ENCODE measurements around the gene HELZ2. TPM values are rescaled to one million over a fixed set of nuclear protein-coding genes. Genes with fewer than 3 reads are reported as not detected.

HELZ2 gene
- total RNA-seq, 2 donors from 2014 or later: 3.1 to 28.8 TPM

DNA sequence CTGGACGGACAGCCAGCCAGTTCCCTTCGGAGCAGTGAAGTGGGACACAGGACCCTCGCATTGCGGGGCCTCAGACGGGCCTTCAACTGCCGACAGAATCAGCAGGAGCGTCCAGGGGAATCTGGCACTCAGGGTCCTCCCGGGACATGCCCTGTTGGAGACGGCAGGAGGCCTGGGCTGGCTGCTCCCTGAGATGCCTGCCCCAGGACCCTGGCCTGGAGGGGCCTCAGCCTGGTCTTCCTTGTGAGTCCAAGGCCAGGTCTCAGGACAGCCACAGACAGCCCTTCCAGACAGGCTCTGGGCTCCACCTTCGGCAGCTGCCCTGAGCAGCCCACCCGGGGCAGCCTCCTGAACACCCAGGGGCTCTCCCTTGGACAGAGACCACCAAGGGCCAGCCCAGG lies 14.6 kb upstream of the HELZ2 start:
- no peak for ATAC-seq
- Mint-ChIP-seq H3K9me3 (no peaks in the 10 kb centered on the region), H3K36me3 (peaks cover 0 to 18% of the 10 kb centered on the region in 2 donors), H3K27ac (no peak overlapping the region)
- no peak for DNase-seq (ENCODE audit: low spot score in 2 of 2)

DNA sequence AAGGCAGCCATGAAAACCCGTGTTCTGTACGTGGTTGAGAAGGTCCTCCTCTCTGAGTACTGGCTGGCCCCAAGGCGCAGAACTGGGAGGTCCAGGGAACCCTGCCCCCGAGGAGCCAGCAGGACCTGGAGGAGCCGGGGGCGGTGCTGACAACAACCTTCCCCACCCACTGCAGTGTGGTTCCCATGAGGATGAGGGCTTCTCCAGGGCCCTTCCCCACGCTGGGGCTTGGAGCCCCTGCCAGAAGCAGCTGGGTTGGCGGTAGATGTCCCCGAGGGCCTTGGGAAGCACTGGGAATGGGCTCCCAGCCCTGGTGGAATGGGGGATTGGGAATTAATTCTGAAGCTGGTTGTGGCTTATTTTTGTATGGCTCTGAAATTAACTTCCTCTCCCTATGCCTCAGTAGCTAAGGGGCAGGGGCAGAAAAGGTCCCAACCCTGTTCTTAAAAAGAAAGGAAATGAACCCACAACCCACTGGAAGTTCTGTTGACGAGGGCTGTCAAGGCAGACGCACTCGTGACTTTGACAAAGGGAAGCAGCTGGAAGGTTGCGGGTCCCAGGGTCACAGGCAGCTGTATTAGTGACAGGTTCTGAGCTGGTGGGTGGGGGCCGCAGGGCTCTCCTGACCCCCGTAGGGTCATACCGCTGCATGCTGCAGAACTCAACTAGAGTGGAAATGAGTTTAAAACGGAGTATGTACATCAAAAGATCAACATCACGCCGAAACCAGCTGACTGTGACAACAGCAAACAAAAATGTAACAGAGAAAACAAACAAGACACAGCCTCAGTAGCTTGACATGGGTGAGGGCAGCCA lies 13.9 kb upstream of the HELZ2 start:
- H3K9me3 Mint-ChIP-seq: no peaks in the 10 kb centered on the region
- peak overlapping the region in 1 of 2 donors; percentile 39 for H3K27ac Mint-ChIP-seq
- peaks cover 0 to 12% of the 10 kb centered on the region in 2 donors for H3K36me3 Mint-ChIP-seq
- ATAC-seq (no peak), DNase-seq (ENCODE audit: low spot score in 2 of 2) (no peak)

DNA sequence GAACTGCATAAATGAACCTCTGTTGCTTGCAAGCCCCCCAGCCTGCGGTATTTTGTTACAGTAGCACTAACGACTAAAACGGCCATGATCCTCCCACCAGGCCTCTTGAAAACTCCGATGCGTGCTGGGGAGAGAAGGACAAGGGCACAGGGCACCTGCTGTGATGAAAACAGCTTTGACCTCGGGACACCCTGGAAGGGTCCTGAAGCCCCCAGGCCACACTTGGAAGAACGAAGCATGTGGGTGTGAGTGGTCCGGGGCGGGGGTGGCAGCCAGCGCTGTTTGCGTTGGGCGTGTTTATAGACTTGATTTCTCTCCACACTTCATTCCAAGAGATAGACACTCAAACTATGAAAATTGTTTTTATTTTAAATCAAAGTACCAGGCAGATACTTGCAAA lies 13.2 kb upstream of the HELZ2 start:
- peak overlapping the region in 1 of 2 donors; percentile 39 for H3K27ac Mint-ChIP-seq
- ATAC-seq: no peak
- peaks cover 0 to 10% of the 10 kb centered on the region in 2 donors for H3K36me3 Mint-ChIP-seq
- H3K9me3 Mint-ChIP-seq: no peaks in the 10 kb centered on the region
- DNase-seq (ENCODE audit: low spot score in 2 of 2): no peak

DNA sequence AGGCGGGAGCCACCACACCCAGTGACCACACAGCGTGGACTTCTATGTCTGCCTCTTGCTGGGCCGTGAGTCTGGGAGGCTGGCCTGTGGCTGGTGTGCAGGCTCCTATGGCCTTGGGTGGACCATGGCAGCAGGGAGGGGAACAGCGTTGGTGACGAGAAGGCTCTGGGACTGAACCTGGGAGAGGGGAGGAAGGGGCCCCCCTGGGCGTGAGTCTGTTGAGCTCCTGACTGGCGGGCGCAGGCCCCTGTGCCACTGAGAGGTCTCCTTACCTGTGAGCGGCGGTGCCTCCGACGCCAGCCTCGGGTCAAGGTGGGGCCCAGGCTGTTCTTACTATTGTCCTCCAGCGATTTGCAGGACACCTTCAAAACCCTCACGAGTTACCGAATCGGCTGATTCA lies 12.8 kb upstream of the HELZ2 start:
- no peaks in the 10 kb centered on the region for H3K9me3 Mint-ChIP-seq
- H3K27ac Mint-ChIP-seq: no peak overlapping the region
- peaks cover 0 to 10% of the 10 kb centered on the region in 2 donors for H3K36me3 Mint-ChIP-seq
- ATAC-seq (no peak), DNase-seq (ENCODE audit: low spot score in 2 of 2) (no peak)

DNA sequence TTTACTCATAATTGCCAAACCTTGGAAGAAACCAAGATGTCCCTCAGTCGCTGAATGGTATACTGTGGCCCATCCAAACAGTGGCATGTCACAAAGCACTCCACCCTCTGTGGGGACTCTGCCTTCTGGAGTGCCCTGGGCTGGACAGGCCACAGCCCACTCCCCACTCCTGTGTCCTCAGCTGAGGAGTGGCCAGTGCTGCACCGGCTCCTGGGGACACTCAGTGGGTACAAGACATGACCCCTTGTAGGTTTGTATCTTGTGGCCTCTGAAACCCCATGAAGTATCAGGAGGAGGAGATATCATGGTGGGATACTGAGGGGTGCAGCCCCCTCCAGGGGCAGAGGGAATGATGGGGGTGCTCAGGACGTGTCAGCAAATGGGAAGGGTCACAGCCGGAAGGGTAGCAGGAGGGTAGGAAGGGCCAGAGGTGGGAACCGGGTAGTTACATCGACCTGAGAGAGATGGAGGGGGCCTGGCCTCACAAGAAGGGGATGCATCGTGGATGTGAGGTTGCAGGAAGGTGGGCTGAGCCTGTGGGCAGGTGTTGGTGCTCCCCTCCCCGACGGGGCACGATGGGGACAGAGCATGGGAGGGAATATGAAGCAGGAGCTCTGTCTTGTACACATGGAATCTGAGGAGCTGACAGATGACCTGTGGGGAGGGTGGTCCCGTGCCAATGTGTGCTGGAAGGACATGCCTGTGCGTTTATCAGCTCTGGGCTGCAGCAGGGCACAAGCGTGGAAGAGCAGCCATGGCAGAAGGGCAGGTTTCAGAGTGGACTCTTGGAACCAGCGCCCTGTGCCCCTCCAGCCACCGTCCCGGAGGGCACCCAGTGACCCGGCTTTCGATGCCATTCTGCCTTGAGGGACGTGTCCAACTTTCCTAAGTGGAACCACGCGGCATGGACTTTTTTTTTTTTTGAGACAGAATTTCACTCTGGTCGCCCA lies 11.9 kb upstream of the HELZ2 start:
- H3K27ac Mint-ChIP-seq: no peak overlapping the region
- ATAC-seq (no peak), DNase-seq (ENCODE audit: low spot score in 2 of 2) (no peak)
- no peaks in the 10 kb centered on the region for H3K9me3 Mint-ChIP-seq
- peaks cover 0 to 7% of the 10 kb centered on the region in 2 donors for H3K36me3 Mint-ChIP-seq

DNA sequence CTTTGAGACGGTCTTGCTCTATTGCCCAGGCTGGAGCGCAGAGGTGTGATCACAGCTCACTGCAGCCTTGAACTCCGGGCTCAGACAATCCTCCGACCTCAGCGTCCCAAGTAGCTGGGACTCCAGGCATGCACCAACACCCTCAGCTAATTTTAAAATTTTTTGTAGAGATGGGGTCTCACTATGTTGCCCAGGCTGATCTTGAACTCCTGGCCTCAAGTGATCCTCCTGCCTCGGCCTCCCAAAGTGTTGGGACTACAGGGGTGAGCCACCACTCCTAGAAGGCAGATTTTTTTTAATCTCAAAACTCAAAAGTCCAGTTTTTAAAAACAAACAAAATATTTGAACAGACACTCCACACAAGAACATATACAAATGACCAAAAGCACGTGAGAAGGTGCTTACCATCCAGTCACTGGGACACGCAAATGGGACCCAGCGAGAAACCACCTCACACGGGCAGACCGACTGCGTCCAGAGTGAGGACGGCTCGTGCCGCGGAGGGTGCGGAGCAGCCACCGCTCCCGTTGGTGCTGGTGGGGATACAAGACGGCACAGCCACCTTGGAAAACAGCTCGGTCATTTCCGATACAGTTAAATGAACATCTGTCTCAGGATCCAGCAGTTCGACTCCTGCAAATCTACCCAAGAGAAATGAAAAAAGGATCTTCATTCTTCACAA lies 8.5 kb upstream of the HELZ2 start:
- Mint-ChIP-seq H3K9me3 (no peaks in the 10 kb centered on the region), H3K36me3 (no peaks in the 10 kb centered on the region), H3K27ac (no peak overlapping the region)
- DNase-seq (ENCODE audit: low spot score in 2 of 2) (no peak), ATAC-seq (no peak)

DNA sequence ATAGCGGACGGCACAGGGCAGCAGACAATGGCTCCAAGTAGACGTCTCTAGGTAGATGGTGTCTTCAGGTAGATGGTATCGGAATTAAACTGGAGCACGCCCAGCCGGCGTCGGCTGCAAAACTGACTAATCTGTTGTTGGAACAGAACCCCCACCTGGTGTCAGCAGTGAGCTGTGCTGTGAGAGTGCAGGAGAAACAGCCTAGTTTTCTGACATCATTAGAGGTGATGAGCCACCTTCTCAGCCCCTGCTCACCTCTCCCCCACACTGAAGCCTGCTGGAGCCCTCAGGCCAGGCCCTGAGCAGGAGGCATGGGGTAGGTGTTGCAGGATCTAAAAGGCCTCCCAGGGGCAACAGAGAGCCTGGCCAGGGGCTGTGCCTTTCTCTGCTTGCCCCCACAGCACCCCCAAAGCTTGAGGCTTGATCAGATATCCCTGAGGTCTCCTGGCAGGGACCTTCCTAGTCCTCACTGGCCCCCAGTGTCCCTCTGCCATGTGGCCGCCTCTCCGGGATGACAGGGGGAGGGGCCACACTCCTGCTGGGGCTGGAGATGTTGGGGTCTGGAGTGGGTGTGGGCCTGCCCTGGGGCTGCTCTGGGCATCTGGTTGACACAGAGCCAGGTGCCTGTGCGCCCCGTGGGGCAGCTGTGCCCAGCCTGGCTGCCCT lies 6.9 kb upstream of the HELZ2 start:
- H3K36me3 Mint-ChIP-seq: no peaks in the 10 kb centered on the region
- H3K9me3 Mint-ChIP-seq: no peaks in the 10 kb centered on the region
- DNase-seq (ENCODE audit: low spot score in 2 of 2): peak in 1 of 2 donors; percentile 59
- H3K27ac Mint-ChIP-seq: no peak overlapping the region
- peak; percentile 88 to 89 for ATAC-seq

DNA sequence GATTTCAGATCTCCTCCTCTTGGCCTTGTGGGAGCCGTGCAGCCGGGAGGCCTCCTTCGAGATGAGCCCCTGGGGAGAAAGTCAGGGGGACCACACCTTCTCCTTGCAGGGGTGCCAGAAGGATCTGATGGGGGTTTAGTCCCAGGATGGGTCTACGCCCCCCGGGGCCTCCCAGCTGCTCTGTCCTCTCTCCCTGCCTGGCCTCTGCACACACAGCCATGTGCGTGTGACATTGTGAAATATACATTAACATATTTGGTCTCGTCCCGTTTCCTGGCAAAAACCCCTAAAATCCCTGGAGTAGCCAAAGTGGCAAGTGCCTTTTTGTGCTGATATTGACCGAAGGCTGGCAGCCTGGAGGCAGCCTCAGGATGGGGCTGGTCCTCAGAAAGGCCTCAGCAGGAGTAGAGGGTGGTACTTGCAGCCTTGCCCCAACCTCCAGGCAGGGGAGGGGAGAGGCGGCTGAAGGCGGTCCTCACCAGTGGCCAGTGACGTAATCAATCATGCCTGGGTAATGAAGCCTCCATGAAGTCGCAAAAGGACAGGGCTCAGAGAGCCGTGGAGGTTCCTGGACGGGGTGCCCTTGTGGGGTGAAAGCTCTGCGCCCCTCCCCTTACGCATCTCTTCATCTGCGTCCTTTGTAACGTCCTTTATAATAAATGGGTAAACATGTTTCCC lies 5.1 kb upstream of the HELZ2 start:
- DNase-seq (ENCODE audit: low spot score in 2 of 2) (no peak), ATAC-seq (no peak)
- Mint-ChIP-seq H3K27ac (no peak overlapping the region), H3K36me3 (no peaks in the 10 kb centered on the region), H3K9me3 (no peaks in the 10 kb centered on the region)

- Mint-ChIP-seq H3K9me3 (no peaks in the 10 kb centered on the region), H3K27ac (no peak overlapping the region), H3K36me3 (no peaks in the 10 kb centered on the region)
- ATAC-seq (no peak), DNase-seq (ENCODE audit: low spot score in 2 of 2) (no peak)
Observed at GRCh38 chr20:63578224-63579016, 4.4 kb upstream of the HELZ2 start.

GRCh38 chr20:63577317-63577894 lies 3.4 kb upstream of the HELZ2 start:
- Mint-ChIP-seq H3K9me3 (no peaks in the 10 kb centered on the region), H3K36me3 (no peaks in the 10 kb centered on the region), H3K27ac (no peak overlapping the region)
- ATAC-seq: no peak
- DNase-seq (ENCODE audit: low spot score in 2 of 2): no peak

DNA sequence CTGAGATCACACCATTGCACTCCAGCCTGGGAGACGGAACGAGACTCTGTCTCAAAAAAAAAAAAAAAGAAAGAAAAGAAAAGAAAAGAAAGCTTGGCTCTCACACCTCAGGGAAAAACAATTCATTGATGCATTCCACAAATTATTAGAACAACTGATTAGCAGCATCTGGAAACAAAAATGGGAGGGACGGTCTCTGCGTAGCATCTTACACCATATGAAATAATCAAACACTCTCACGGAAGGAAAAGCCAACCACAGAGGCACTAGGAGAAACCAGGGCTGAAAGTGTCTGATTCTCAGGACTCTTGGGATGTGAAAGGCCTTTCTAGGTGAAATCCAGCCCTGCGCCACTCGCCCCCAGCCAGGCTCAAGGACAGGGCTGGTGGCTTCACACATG lies 2.3 kb upstream of the HELZ2 start:
- Mint-ChIP-seq H3K36me3 (no peaks in the 10 kb centered on the region), H3K27ac (no peak overlapping the region), H3K9me3 (no peaks in the 10 kb centered on the region)
- no peak for DNase-seq (ENCODE audit: low spot score in 2 of 2)
- no peak for ATAC-seq

- DNase-seq (ENCODE audit: low spot score in 2 of 2) (no peak), ATAC-seq (no peak)
- no peaks in the 10 kb centered on the region for H3K9me3 Mint-ChIP-seq
- H3K36me3 Mint-ChIP-seq: no peaks in the 10 kb centered on the region
- H3K27ac Mint-ChIP-seq: no peak overlapping the region
Observed at GRCh38 chr20:63574829-63575743, 1.0 kb upstream of the HELZ2 start.

DNA sequence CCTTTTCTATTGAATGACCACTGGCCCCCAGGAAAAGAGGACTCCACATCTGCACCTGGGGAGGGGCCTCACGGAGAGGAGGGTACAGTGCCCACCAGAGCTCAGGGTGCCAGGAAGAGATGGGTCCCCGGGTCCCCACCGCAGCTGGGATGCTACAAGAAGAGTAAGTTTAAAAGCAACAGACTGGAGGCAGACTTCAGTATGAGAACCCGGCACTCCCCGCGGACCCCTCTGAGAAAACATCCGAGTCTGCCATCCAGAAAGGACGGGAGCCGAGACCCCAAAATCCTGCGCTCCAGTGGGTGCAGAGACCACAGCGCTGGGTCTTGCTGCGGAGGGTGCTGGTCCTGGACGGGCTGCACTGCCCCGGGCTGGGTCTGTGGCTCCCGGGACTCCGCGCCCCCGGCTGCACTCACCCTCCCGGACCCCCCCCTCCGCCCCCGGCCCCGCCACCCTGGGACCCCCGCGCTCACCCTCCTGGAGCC lies 350 bp downstream of the HELZ2 start:
- ATAC-seq (peak; percentile 18 to 39), DNase-seq (ENCODE audit: low spot score in 2 of 2) (no peak)
- H3K9me3 Mint-ChIP-seq: no peaks in the 10 kb centered on the region
- H3K36me3 Mint-ChIP-seq: no peaks in the 10 kb centered on the region
- H3K27ac Mint-ChIP-seq: peak overlapping the region in 1 of 2 donors; percentile 50

Data from activated naive CD4-positive, alpha-beta T cell treated with anti-CD3 and anti-CD28 coated beads, Interleukin-2, amount 50 U/mL, for 72 hours (primary cell).